Dendritic cell treated with granulocyte-macrophage colony-stimulating factor and Interleukin-4, amounts not matched to agents 40 ng/mL and 50 ng/mL, for 4 days (primary cell): ENCODE measurements around the gene HOXC5.

Experiments
- H3K27ac Mint-ChIP-seq: one replicate; pipeline ENCODE4 v1.8.0; 2022; ENCODE audit warnings: mild to moderate bottlenecking, mixed read lengths
- H3K27me3 Mint-ChIP-seq: one replicate; pipeline ENCODE4 v1.8.0; 2022; ENCODE audit warnings: mild to moderate bottlenecking, mixed read lengths
- H3K36me3 Mint-ChIP-seq: one replicate; pipeline ENCODE4 v1.8.0; 2022; ENCODE audit warnings: low read depth, mixed read lengths
- H3K4me1 Mint-ChIP-seq: one replicate; pipeline ENCODE4 v1.8.0; 2022; ENCODE audit warnings: low read depth, mixed read lengths
- H3K4me3 Mint-ChIP-seq: one replicate; pipeline ENCODE4 v1.8.0; 2022; ENCODE audit warnings: mild to moderate bottlenecking, moderate library complexity, mixed read lengths
- H3K9me3 Mint-ChIP-seq: one replicate; pipeline ENCODE4 v1.8.0; 2022; ENCODE audit warnings: mixed read lengths
- intact Hi-C: fragments of 100-400 bp; cut with micrococcal nuclease; formaldehyde crosslinking; loops from one replicate; pipeline ENCODE4 v1.15.0; 2022

Gene HOXC5

DNA sequence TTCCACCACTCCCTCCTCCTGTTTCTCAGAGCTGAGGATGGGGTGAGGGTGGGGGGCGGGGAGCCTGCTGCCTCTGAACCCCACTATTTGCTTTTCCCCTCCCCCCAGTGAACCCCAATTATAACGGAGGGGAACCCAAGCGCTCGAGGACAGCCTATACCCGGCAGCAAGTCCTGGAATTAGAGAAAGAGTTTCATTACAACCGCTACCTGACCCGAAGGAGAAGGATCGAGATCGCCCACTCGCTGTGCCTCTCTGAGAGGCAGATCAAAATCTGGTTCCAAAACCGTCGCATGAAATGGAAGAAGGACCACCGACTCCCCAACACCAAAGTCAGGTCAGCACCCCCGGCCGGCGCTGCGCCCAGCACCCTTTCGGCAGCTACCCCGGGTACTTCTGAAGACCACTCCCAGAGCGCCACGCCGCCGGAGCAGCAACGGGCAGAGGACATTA, 21.9 kb downstream of the HOXC5 start:
- H3K9me3 Mint-ChIP-seq, result no peaks in the 10 kb centered on the region
- no peak overlapping the region for H3K4me3 Mint-ChIP-seq
- H3K36me3 Mint-ChIP-seq, result no peaks in the 10 kb centered on the region
- peaks cover 97% of the 10 kb centered on the region for H3K27me3 Mint-ChIP-seq
- no peak overlapping the region for H3K27ac Mint-ChIP-seq
- peaks cover 30% of the 10 kb centered on the region for H3K4me1 Mint-ChIP-seq
- intact Hi-C loops, result no loop called here

DNA sequence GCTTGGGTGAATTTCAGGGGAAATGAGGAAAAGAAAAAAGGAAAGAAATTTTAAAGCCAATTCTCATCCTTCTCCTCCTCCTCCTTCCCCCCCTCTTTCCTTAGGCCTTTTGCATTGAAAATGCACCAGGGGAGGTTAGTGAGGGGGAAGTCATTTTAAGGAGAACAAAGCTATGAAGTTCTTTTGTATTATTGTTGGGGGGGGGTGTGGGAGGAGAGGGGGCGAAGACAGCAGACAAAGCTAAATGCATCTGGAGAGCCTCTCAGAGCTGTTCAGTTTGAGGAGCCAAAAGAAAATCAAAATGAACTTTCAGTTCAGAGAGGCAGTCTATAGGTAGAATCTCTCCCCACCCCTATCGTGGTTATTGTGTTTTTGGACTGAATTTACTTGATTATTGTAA, 22.7 kb downstream of the HOXC5 start:
- Mint-ChIP-seq H3K9me3 (no peaks in the 10 kb centered on the region), H3K4me3 (no peak overlapping the region), H3K27ac (no peak overlapping the region), H3K4me1 (peaks cover 30% of the 10 kb centered on the region), H3K27me3 (peaks cover 97% of the 10 kb centered on the region), H3K36me3 (no peaks in the 10 kb centered on the region)
- intact Hi-C loops, result no loop called here

DNA sequence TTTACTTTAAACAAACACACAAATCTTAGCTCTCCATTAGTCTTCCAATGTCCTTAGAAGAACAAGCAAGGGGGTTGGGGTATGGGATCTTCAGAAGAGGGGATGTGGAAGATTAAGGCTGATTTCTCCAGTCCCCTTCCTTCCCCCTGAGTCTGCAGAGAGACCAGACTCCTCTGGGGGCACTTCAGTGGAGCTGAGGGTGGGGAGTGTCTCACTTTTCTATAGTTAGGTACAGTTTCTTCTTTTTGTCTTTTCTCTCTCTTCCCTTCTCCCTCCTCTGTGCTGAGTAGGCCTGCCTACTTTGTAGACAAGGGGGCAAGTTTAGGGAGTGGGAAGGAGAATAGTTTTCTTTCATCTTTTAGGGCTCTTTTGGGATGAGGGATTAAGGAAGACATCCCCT, 23.3 kb downstream of the HOXC5 start:
- Mint-ChIP-seq H3K27me3 (peaks cover 97% of the 10 kb centered on the region), H3K4me1 (peaks cover 26% of the 10 kb centered on the region), H3K36me3 (no peaks in the 10 kb centered on the region), H3K4me3 (no peak overlapping the region), H3K27ac (no peak overlapping the region), H3K9me3 (no peaks in the 10 kb centered on the region)
- intact Hi-C loops, result no loop called here

DNA sequence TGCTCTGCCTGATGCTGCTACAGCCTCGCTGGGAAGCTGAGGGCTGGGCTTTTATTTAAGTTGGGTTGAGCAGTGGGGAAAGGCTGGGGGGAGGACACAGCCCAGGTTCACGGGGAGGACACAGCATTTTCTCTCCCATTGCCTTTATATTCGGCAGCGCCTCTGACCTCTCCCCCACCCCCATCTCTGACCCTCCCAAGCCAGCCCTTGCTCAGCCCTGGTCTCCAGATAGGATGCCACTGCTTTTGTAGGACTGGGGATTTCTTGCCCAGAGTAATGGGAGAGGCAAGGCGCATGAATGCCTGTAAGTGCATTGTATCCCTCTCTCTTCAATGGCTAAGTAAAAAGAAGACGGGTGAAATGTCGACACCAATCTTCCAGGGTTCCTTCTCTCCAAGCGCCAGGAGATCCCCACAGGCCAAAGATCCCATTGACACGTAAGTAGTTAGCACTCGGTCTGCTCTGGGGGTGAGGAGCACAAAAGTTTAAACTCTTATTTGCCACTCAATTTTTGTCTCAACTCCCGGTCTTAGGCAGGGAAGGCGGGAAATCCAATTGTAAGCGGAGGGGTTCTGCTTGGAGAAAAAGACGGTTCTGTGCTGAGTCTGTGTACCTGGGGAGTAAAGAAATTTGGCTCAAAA, 25.4 kb downstream of the HOXC5 start:
- Mint-ChIP-seq H3K4me1 (peaks cover 10% of the 10 kb centered on the region), H3K4me3 (no peak overlapping the region), H3K36me3 (no peaks in the 10 kb centered on the region), H3K27ac (no peak overlapping the region), H3K9me3 (no peaks in the 10 kb centered on the region), H3K27me3 (peaks cover 97% of the 10 kb centered on the region)
- intact Hi-C loops, result no loop called here

GRCh38 chr12:54059668-54060067, 26.8 kb downstream of the HOXC5 start:
- Mint-ChIP-seq H3K9me3 (no peaks in the 10 kb centered on the region), H3K4me1 (peaks cover 2% of the 10 kb centered on the region), H3K27me3 (peaks cover 95% of the 10 kb centered on the region), H3K27ac (no peak overlapping the region), H3K4me3 (no peak overlapping the region), H3K36me3 (no peaks in the 10 kb centered on the region)
- intact Hi-C loops, result no loop called here

DNA sequence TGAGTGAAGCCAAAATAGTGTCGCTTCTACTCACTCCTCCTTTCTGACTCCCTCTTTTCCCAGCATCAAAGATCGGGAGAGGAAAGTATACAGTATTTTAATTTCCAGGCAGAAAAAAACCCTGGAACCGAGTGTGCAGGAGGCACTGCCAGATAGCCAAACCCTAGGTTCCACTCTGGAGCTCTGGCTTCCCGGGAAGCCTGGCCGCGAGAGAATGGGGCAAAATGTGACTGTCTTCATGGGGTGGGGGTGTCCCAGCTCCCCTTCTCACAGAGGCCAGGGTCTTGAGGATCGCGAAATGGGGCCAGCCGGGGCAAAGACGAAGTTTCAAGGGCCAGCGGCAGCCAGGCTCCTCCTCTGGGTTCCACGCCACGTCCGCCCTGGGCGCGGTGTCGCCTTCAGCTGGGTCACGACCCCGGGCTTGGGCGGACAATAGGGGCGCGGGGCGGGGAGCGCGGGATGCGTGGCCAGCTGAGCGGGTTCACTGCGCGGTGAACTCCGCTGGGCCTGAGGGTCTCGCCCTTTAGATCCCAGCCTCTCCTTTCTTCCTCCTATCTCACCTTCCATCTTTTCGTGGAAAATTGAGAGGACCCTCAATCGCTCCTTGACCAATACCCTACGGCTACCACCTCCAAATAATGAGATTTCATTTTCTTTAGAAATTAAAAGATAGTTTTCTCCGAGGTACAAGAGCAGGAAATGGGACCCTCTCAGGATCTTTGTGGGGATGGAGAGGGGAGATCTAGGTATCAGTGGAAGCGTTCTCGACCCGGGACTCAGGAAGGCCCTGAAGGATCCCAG, 27.5 kb downstream of the HOXC5 start:
- H3K4me3 Mint-ChIP-seq, result no peak overlapping the region
- peaks cover 89% of the 10 kb centered on the region for H3K27me3 Mint-ChIP-seq
- intact Hi-C loops, result no loop called here
- H3K4me1 Mint-ChIP-seq, result no peaks in the 10 kb centered on the region
- no peak overlapping the region for H3K27ac Mint-ChIP-seq
- H3K36me3 Mint-ChIP-seq, result no peaks in the 10 kb centered on the region
- H3K9me3 Mint-ChIP-seq, result no peaks in the 10 kb centered on the region

DNA sequence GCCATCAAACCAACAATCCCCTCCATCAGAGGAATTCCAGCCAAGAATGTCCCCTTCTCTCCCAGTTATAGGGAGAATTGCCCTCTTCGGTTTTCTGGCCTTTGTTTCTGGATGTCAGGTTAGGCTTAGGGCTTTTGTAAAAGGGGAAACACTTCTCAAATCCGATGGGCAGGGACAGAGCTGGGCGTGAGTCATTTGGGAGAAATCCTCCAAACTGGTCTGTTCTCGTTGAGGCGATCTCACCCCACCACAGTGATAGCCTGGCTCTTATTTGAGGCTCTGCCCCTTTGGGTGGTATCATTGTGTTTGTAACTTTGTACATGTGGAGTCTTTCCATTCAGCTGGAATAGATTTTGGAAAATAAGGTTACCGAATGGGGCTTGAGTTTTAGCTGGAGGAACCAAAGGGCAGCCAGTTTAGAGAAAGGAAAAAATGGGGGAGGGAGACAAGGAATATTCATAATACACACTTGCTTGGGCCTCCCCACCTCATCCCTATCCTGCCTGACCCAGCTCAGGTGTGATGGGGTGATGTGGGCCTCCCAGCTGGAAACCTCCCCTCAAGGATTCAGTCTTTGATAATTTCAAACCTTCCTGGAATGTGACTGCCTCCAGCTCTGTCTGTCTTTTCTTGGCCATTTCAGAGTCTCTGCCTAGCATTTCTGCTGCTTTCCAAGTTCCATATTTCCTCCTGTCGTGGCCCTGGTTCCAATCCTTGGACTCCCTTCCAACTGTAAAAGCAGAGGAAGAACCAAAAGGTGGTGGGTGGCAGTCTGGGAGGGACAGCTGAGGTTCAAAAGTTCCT, 28.3 kb downstream of the HOXC5 start:
- no peaks in the 10 kb centered on the region for H3K9me3 Mint-ChIP-seq
- H3K27ac Mint-ChIP-seq, result no peak overlapping the region
- intact Hi-C loops, result no loop called here
- no peaks in the 10 kb centered on the region for H3K36me3 Mint-ChIP-seq
- H3K4me3 Mint-ChIP-seq, result no peak overlapping the region
- no peaks in the 10 kb centered on the region for H3K4me1 Mint-ChIP-seq
- H3K27me3 Mint-ChIP-seq, result peaks cover 85% of the 10 kb centered on the region

GRCh38 chr12:54065677-54066076, 32.8 kb downstream of the HOXC5 start:
- Mint-ChIP-seq H3K27me3 (peaks cover 69% of the 10 kb centered on the region), H3K4me3 (no peak overlapping the region)
- intact Hi-C loops, result no loop called here

DNA sequence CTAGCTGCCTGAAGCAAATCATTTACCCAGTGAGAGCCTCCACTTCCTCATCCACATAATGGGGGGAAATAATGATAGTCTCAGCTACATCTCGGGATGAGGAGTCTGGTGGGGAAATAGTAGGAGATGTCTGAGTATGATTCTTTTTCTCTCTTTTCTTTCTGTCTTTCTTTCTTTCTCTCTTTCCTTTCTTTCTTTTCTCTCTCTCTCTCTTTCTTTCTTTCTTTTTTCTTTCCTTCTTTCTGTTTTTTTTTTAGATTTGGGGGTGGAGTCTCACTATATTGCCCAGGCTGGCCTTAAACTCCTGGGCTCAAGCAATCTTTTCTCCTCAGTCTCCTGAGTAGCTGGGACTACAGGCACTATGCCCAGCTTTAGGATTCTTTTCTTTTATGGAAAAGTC, 33.6 kb downstream of the HOXC5 start:
- no peaks in the 10 kb centered on the region for H3K9me3 Mint-ChIP-seq
- H3K27ac Mint-ChIP-seq, result no peak overlapping the region
- H3K4me3 Mint-ChIP-seq, result no peak overlapping the region
- intact Hi-C loops, result no loop called here
- H3K36me3 Mint-ChIP-seq, result no peaks in the 10 kb centered on the region
- peaks cover 69% of the 10 kb centered on the region for H3K27me3 Mint-ChIP-seq
- no peaks in the 10 kb centered on the region for H3K4me1 Mint-ChIP-seq

More at GRCh38 chr12:54065677-54066076, 32.8 kb downstream of the HOXC5 start:
- no peak overlapping the region for H3K27ac Mint-ChIP-seq
- H3K9me3 Mint-ChIP-seq, result no peaks in the 10 kb centered on the region
- H3K4me1 Mint-ChIP-seq, result no peaks in the 10 kb centered on the region
- no peaks in the 10 kb centered on the region for H3K36me3 Mint-ChIP-seq

- no peaks in the 10 kb centered on the region for H3K9me3 Mint-ChIP-seq
- no peaks in the 10 kb centered on the region for H3K36me3 Mint-ChIP-seq
- peaks cover 62% of the 10 kb centered on the region for H3K27me3 Mint-ChIP-seq
- H3K4me1 Mint-ChIP-seq, result no peaks in the 10 kb centered on the region
- H3K4me3 Mint-ChIP-seq, result no peak overlapping the region
- no peak overlapping the region for H3K27ac Mint-ChIP-seq
- intact Hi-C loops, result no loop called here
Observed at GRCh38 chr12:54068418-54069070, 35.7 kb downstream of the HOXC5 start.

- Mint-ChIP-seq H3K27me3 (peaks cover 61% of the 10 kb centered on the region), H3K27ac (no peak overlapping the region), H3K9me3 (no peaks in the 10 kb centered on the region), H3K4me1 (no peaks in the 10 kb centered on the region), H3K36me3 (no peaks in the 10 kb centered on the region), H3K4me3 (no peak overlapping the region)
- intact Hi-C loops, result no loop called here
Observed at GRCh38 chr12:54071942-54072341, 39.1 kb downstream of the HOXC5 start.

DNA sequence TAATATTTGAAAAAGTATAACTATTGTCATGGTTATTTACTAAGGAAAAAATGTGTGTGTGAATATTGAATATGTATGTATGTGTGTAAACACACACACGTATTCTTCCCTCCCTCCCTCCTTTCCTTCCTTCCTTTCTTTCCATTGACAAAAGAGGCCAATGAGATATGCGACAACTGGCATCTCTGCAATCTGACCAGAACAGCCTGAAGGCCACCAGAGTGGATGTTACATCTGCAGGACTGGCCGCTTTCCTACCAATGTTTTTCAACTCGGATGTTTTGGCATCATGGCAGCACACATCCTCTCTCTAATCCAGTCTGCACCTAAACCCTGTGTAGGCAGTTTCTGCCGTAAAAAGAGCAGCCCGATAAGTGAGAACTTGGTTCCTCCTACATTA, 41.5 kb downstream of the HOXC5 start:
- Mint-ChIP-seq H3K27ac (no peak overlapping the region), H3K9me3 (no peaks in the 10 kb centered on the region)
- intact Hi-C loops, result no loop called here

GRCh38 chr12:54075409-54075808, 42.6 kb downstream of the HOXC5 start:
- Mint-ChIP-seq H3K4me3 (no peak overlapping the region), H3K27ac (no peak overlapping the region), H3K9me3 (no peaks in the 10 kb centered on the region), H3K36me3 (no peaks in the 10 kb centered on the region), H3K4me1 (no peaks in the 10 kb centered on the region), H3K27me3 (peaks cover 60% of the 10 kb centered on the region)
- intact Hi-C loops, result no loop called here

More for the DNA sequence above, 41.5 kb downstream of the HOXC5 start:
- no peaks in the 10 kb centered on the region for H3K4me1 Mint-ChIP-seq
- H3K27me3 Mint-ChIP-seq, result peaks cover 63% of the 10 kb centered on the region
- no peak overlapping the region for H3K4me3 Mint-ChIP-seq
- H3K36me3 Mint-ChIP-seq, result no peaks in the 10 kb centered on the region

DNA sequence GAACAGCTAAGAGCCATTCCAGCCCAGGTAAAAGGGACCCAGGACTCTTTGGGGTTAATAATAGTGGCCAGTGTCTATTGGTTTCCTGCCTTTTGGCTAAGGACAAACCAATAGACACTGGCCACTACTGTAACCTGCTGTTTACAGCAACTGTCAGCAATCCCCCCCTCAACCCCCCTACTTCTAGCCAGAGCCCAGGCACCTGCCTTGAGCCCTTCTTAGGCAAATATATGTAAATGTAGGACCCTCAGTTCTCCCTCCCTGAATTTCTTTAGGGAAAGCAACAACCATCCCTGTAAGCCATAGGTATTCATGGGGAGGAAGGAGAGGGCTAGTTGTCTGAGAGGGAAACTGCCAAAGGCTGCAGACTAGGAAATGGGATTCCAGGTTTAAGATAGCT, 43.1 kb downstream of the HOXC5 start:
- Mint-ChIP-seq H3K4me3 (no peak overlapping the region), H3K27me3 (peaks cover 62% of the 10 kb centered on the region), H3K9me3 (no peaks in the 10 kb centered on the region), H3K36me3 (no peaks in the 10 kb centered on the region), H3K4me1 (peaks cover 2% of the 10 kb centered on the region), H3K27ac (no peak overlapping the region)
- intact Hi-C loops, result no loop called here
